Tibial nerve (tissue), 4 donors: ENCODE results near the gene NUP214. TPM values are rescaled to one million over a fixed set of nuclear protein-coding genes. Genes with fewer than 3 reads are reported as not detected.

ENCODE experiments used
- DNase-seq, 2 donors: peaks; one replicate each; pipeline ENCODE4 v3.0.0-alpha.2; 2019; ENCODE audit warnings: low spot score in 2 of 2
- H3K27ac ChIP-seq, 4 donors: fragments of 200-600 bp; sonication (generic) in 3 of 4; one replicate each; pipeline ENCODE4 v1.5.1; 2017 to 2019; ENCODE audit warnings: mild to moderate bottlenecking in 1 of 4
- H3K27me3 ChIP-seq, 2 donors: fragments of 200-600 bp; sonication (generic) in 1 of 2; one replicate each; pipeline versions ENCODE4 v1.5.1 to v1.6.0; 2017 to 2019
- H3K36me3 ChIP-seq, 3 donors: fragments of 200-600 bp; sonication (generic); one replicate each; pipeline ENCODE4 v1.5.1; 2018 to 2019
- H3K4me1 ChIP-seq, 4 donors: fragments of 200-600 bp; sonication (generic) in 3 of 4; one replicate each; pipeline ENCODE4 v1.5.1; 2017 to 2019
- H3K4me3 ChIP-seq, 4 donors: fragments of 200-600 bp; sonication (generic) in 3 of 4; one replicate each; pipeline ENCODE4 v1.5.1; 2017 to 2019; ENCODE audit warnings: mild to moderate bottlenecking in 1 of 4, moderate library complexity in 1 of 4
- H3K9me3 ChIP-seq, 4 donors: fragments of 200-600 bp; sonication (generic) in 3 of 4; one replicate each; pipeline ENCODE4 v1.5.1; 2017 to 2019
- CTCF ChIP-seq, 5 experiments: fragments of 200-600 bp in 3 of 5; fragments of 450-650 bp in 2 of 5; sonication (generic) in 3 of 5; IDR thresholded peaks; one replicate each; pipeline ENCODE4 v1.5.1; 2016 to 2019; ENCODE audit warnings: antibody characterized with exemption in 5 of 5, mild to moderate bottlenecking in 3 of 5, moderate library complexity in 2 of 5
- EP300 ChIP-seq, 2 donors: sonication (generic); formaldehyde crosslinking; IDR thresholded peaks; one replicate each; pipeline ENCODE4 v1.6.1; 2017; ENCODE audit warnings: antibody characterized with exemption in 2 of 2, mild to moderate bottlenecking in 1 of 2
- POLR2A ChIP-seq, 2 donors: fragments of 450-650 bp; IDR thresholded peaks; one replicate each; pipeline ENCODE4 v1.6.1; 2017; ENCODE audit warnings: antibody characterized with exemption in 2 of 2, mild to moderate bottlenecking in 2 of 2, moderate library complexity in 2 of 2
- WGBS, 2 donors: methylation state at CpG; one replicate each; pipeline ENCODE4 v1.1.5; 2018; 5-methylcytosine and 5-hydroxymethylcytosine counted together
- total RNA-seq, 4 donors: library from RNA; depleted of rRNA; stranded (reverse); fragments of >200 nt; gene quantifications; one replicate each; pipeline ENCODE4 v1.1.0, GENCODE V29; 2016

The NUP214 gene
- total RNA-seq, 4 donors from 2014 or later, result 39.8 to 94.2 (median 70.2) TPM

- peaks cover 0 to 46% (median 7%) of the 10 kb centered on the region in 4 donors for H3K4me1 ChIP-seq
- DNase-seq, result no peak
- no peak overlapping the region for H3K4me3 ChIP-seq
- peak overlapping the region in 2 of 4 donors; percentile 84 to 93 for H3K27ac ChIP-seq
- 75 to 83% methylated on average over 5 of the region's 5 CpGs for WGBS, 2 donors
- no peaks in the 10 kb centered on the region for H3K27me3 ChIP-seq
- no peaks in the 10 kb centered on the region for H3K36me3 ChIP-seq
- no peaks in the 10 kb centered on the region for H3K9me3 ChIP-seq
- no peak for TF ChIP-seq EP300 (IDR thresholded peaks at IDR 0.05)
- no peak for TF ChIP-seq POLR2A (IDR thresholded peaks at IDR 0.05)
- TF ChIP-seq CTCF (IDR thresholded peaks at IDR 0.05), result no peak
These were observed 21.2 kb upstream of the NUP214 start for GRCh38 chr9:131104016-131104740.

DNA sequence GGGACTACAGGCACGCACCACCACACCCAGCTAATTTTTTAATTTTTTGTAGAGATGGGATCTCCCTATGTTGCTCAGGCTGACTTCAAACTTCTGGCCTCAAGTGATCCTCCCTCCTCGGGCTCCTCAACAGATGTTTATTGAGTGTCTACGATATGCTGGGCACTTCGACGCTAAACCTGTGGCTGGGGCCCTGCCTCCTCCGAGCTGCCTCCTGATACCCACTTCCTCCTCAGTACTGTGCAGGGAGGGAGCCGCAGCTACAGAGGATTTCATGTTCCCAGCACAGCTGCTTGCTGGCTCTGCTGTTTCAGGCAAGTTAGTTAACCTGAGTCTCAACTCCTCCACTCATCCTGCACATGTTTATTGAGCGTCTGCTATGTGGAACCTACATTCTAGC, 19.4 kb upstream of the NUP214 start:
- no peak for TF ChIP-seq CTCF (IDR thresholded peaks at IDR 0.05)
- no peak for TF ChIP-seq POLR2A (IDR thresholded peaks at IDR 0.05)
- TF ChIP-seq EP300 (IDR thresholded peaks at IDR 0.05), result no peak
- no peaks in the 10 kb centered on the region for H3K27me3 ChIP-seq
- DNase-seq, result no peak
- peaks cover 0 to 47% (median 8%) of the 10 kb centered on the region in 4 donors for H3K4me1 ChIP-seq
- WGBS, 2 donors, result 93 to 96% methylated on average over 8 of the region's 8 CpGs
- H3K27ac ChIP-seq, result peak overlapping the region in 2 of 4 donors; percentile 80 to 93
- H3K9me3 ChIP-seq, result no peaks in the 10 kb centered on the region
- no peaks in the 10 kb centered on the region for H3K36me3 ChIP-seq
- no peak overlapping the region for H3K4me3 ChIP-seq

GRCh38 chr9:131107760-131108159, 17.6 kb upstream of the NUP214 start:
- Histone ChIP-seq H3K4me3 (no peak overlapping the region), H3K4me1 (peaks cover 0 to 52% (median 12%) of the 10 kb centered on the region in 4 donors), H3K36me3 (no peaks in the 10 kb centered on the region), H3K27me3 (no peaks in the 10 kb centered on the region), H3K27ac (peak overlapping the region in 2 of 4 donors; percentile 80 to 93), H3K9me3 (no peaks in the 10 kb centered on the region)
- 37 to 59% methylated on average over 8 of the region's 8 CpGs for WGBS, 2 donors
- no peak for DNase-seq
- peak in 1 of 2 donors; percentile 50 for TF ChIP-seq EP300 (IDR thresholded peaks at IDR 0.05)
- TF ChIP-seq POLR2A (IDR thresholded peaks at IDR 0.05), result no peak

DNA sequence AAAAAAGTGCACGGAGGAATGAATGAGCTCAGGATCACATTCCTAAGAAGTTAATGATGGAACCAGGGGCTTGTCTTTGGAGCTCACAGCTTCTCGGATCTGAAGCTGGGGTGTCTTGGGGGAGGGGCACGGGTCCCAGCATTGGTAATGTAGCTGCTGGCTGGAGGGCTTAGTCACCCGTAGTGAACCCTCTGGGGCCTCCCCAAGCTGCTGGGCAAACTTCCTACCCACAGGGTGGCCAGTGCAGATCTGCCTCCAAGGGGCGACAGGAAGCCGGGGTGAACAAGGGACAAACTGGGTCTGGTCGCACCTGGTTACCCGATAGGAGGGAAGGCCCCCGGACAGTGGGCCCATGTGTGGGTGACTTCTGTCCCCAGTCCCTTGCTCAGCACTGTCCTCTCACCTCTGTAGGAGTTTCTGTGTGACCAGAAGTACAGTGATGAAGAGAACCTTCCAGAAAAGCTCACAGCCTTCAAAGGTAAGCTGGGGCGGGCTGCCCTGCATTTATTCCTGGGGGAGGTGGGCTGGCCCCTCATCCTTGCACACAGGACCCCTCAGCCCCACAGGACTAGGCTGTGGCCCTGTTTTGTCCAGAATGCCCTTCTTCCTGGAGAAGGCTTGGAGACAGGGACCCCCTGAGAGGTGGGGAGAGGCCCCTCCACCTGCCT, 14.1 kb upstream of the NUP214 start:
- Histone ChIP-seq H3K4me3 (peak overlapping the region in 1 of 4 donors; percentile 21), H3K27ac (peak overlapping the region; percentile 58 to 90 (median 70)), H3K27me3 (no peaks in the 10 kb centered on the region), H3K9me3 (no peaks in the 10 kb centered on the region), H3K4me1 (peaks cover 0 to 48% (median 12%) of the 10 kb centered on the region in 4 donors), H3K36me3 (peaks cover 0 to 5% (median 0%) of the 10 kb centered on the region in 3 donors)
- TF ChIP-seq EP300 (IDR thresholded peaks at IDR 0.05), result no peak
- TF ChIP-seq CTCF (IDR thresholded peaks at IDR 0.05), result no peak
- TF ChIP-seq POLR2A (IDR thresholded peaks at IDR 0.05), result no peak
- DNase-seq, result no peak
- WGBS, 2 donors, result 34 to 48% methylated on average over 8 to 10 of the region's 10 CpGs

DNA sequence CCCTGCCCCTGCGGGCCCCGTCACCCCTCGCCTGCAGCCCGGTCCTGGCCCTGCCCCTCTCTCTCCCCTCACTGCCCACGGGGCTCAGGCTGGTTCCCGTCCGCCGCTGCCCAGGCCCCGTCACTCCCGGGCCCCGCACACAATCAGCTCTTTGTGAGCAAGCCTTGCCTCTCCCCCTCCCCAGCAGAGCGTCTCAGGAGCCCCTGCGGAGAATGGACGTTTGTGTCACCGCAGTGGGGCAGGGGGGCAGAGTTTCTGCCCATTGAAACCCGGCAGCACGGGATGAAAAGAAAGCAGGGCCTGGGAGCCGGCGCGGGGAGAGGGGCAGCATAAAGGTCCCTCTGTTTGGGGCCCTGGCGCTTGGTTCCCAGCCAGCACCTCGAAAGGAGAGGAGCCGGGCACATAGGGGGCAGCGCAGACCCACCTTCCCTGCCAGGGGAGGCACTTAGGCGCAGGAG, 13.5 kb upstream of the NUP214 start:
- H3K9me3 ChIP-seq, result no peaks in the 10 kb centered on the region
- H3K4me3 ChIP-seq, result peak overlapping the region in 2 of 4 donors; percentile 11 to 21
- H3K27ac ChIP-seq, result peak overlapping the region; percentile 58 to 90 (median 70)
- peak; percentile 64 to 82 for TF ChIP-seq EP300 (IDR thresholded peaks at IDR 0.05)
- TF ChIP-seq POLR2A (IDR thresholded peaks at IDR 0.05), result peak in 1 of 2 donors; percentile 32
- TF ChIP-seq CTCF (IDR thresholded peaks at IDR 0.05), result no peak
- peaks cover 0 to 53% (median 12%) of the 10 kb centered on the region in 4 donors for H3K4me1 ChIP-seq
- no peaks in the 10 kb centered on the region for H3K27me3 ChIP-seq
- no peak for DNase-seq
- WGBS, 2 donors, result 38 to 66% methylated on average over 15 to 24 of the region's 25 CpGs
- H3K36me3 ChIP-seq, result peaks cover 0 to 5% (median 0%) of the 10 kb centered on the region in 3 donors
